ENCODE measurements around the gene GAB1.
A peak's percentile ranks its signal among the peaks of the same experiment; 100 is the strongest.

The GAB1 gene

DNA sequence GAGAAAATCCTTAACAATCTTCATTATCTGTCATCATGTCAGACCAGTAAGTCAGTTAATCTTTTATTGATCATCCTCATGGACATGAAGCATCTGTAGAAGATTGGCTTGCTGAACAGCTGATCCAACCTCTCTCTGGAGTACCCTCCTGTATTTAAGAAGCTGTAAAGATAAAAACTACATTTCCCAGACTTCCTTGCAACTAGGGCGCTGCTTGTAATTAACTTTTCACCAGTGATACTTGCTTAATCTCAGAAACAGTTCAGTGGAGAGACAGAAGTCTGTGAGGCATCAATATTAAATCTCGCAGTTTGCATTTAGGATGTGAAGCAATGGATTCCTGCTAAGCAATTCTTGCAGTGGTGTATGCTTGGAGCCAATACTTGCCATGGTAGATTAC lies 140.8 kb downstream of the GAB1 start:
- Mint-ChIP-seq H3K4me1 (ENCODE audit: low read depth) (peaks cover 3% of the 10 kb centered on the region), H3K27me3 (no peaks in the 10 kb centered on the region), H3K27ac (no peak overlapping the region), H3K36me3 (ENCODE audit: low read depth) (no peaks in the 10 kb centered on the region), H3K9me3 (no peaks in the 10 kb centered on the region), H3K4me3 (no peak overlapping the region)

DNA sequence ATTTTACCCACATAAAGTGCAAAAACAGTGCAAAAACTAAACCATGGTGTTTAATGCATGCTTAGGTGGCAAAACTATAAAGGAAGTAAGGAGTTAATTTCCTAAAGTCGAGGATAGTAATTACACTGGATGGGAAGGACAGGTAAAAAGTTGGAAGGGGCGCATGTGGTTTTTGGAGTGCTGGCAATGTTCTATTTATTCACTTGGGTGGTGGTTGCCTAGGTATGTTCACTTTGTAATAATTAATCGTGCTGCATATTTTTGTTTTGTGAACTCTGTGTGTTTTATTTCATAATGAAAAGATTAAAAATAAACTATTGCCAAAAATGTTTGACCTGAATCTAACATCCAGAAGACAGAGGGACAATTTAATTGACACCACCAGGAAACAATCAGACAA lies 144.7 kb downstream of the GAB1 start:
- peaks cover 4% of the 10 kb centered on the region for H3K27me3 Mint-ChIP-seq
- no peak overlapping the region for H3K27ac Mint-ChIP-seq
- H3K4me3 Mint-ChIP-seq = no peak overlapping the region
- H3K36me3 Mint-ChIP-seq (ENCODE audit: low read depth) = no peaks in the 10 kb centered on the region
- no peaks in the 10 kb centered on the region for H3K9me3 Mint-ChIP-seq
- no peaks in the 10 kb centered on the region for H3K4me1 Mint-ChIP-seq (ENCODE audit: low read depth)

DNA sequence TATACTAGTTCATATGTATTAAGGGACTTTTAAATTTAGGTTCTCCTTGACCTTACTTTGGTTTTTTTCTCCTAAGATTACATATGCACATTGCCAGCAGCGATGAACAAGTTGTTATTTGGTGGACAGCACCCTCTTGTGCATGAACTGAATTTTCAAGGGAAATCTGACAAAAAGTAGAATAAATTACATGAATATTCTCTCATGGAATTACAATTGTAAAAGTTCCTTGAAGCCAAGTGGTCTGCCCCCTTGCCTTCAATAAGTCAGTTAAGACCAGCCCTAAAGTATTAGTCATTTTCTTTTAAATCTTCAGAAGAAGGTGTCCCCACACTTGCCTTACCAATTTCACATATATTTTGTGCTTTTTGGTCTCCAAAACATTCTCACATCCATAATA lies 146.2 kb downstream of the GAB1 start:
- Mint-ChIP-seq H3K27me3 (peaks cover 4% of the 10 kb centered on the region), H3K4me3 (no peak overlapping the region), H3K9me3 (no peaks in the 10 kb centered on the region), H3K4me1 (ENCODE audit: low read depth) (no peaks in the 10 kb centered on the region), H3K36me3 (ENCODE audit: low read depth) (no peaks in the 10 kb centered on the region), H3K27ac (no peak overlapping the region)

DNA sequence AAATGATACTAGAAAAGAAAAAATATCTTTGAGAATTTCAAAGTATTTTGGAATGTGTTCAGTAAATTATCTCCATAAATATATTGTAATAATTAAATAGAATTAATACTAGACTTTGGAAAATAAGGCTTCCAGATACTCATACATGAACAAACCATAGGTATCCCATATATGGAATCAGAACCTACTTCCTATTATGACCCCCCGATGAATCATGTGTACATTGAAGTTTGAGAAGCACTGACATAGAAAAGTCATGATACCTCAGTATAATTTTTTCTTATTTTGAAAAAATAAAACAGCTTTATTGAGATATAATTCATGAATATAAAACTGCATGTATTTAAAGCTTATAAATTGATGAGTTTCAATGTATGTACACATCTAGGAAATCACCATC lies 149.6 kb downstream of the GAB1 start:
- Mint-ChIP-seq H3K9me3 (no peaks in the 10 kb centered on the region), H3K27ac (no peak overlapping the region), H3K27me3 (peaks cover 10% of the 10 kb centered on the region), H3K36me3 (ENCODE audit: low read depth) (no peaks in the 10 kb centered on the region), H3K4me1 (ENCODE audit: low read depth) (no peaks in the 10 kb centered on the region), H3K4me3 (no peak overlapping the region)

DNA sequence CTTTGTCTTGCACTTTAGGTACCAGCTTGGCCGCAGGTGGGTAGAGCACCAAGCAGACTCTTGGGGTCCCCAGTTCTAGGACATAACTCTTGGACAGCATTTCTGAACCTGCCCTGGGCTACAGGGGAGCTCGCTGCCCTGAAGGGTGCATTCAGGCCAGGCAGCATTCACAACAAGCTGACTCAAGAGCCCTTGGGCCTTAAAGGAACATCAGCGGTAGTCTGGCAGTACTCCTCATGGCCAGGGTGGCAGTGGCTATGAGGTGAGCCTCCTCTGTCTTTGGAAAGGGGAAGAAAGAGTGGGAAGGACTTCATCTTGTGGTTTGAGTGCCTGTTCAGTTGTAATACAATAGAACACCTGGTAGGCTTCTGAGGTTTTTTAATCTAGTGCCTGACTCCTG lies 152.0 kb downstream of the GAB1 start:
- Mint-ChIP-seq H3K27ac (no peak overlapping the region), H3K27me3 (peaks cover 10% of the 10 kb centered on the region)

DNA sequence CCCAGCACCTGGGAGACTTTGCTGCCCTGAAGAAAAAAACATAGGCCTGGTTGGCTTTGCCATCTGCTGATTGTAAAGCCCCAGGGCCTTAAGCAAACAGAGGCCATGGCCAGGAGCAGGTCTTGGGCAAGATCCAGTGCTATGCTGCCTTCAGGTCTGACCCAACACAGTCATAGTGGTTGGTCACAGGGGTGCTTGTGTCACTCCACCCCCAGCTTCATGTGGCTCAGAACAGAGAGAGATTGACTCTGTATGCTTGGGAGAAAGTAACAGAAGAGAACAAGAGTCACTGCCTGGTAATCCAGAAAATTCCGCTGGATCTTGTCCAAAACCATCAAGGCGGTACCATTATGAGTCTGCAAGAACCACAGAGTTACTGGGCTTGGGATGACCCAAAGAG lies 152.4 kb downstream of the GAB1 start:
- Mint-ChIP-seq H3K4me1 (ENCODE audit: low read depth) (no peaks in the 10 kb centered on the region), H3K9me3 (no peaks in the 10 kb centered on the region), H3K27ac (no peak overlapping the region), H3K36me3 (ENCODE audit: low read depth) (no peaks in the 10 kb centered on the region), H3K27me3 (peaks cover 10% of the 10 kb centered on the region), H3K4me3 (no peak overlapping the region)

More for the DNA sequence above, 152.0 kb downstream of the GAB1 start:
- no peaks in the 10 kb centered on the region for H3K4me1 Mint-ChIP-seq (ENCODE audit: low read depth)
- no peaks in the 10 kb centered on the region for H3K9me3 Mint-ChIP-seq
- no peak overlapping the region for H3K4me3 Mint-ChIP-seq
- no peaks in the 10 kb centered on the region for H3K36me3 Mint-ChIP-seq (ENCODE audit: low read depth)

DNA sequence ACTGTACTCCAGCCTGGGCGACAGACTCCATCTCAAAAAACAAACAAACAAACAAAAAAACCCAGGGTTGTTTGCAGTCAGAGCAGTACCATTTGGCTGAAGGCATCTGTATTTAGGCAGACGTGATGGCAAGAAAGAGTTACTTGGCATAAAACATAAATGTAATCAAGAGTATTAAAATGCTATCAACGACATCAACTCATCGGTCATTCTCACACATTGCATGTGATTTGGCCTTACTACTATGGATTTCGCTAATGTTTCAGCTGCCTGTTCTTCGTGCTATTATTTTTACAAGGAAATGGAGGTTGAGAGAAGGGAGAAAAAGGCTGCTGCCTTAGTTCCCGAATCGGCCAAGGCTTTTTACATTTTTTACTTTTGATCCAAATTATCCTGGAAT lies 161.3 kb downstream of the GAB1 start:
- Mint-ChIP-seq H3K9me3 (no peaks in the 10 kb centered on the region), H3K27me3 (no peaks in the 10 kb centered on the region), H3K27ac (no peak overlapping the region), H3K4me3 (no peak overlapping the region), H3K4me1 (ENCODE audit: low read depth) (no peaks in the 10 kb centered on the region), H3K36me3 (ENCODE audit: low read depth) (no peaks in the 10 kb centered on the region)

DNA sequence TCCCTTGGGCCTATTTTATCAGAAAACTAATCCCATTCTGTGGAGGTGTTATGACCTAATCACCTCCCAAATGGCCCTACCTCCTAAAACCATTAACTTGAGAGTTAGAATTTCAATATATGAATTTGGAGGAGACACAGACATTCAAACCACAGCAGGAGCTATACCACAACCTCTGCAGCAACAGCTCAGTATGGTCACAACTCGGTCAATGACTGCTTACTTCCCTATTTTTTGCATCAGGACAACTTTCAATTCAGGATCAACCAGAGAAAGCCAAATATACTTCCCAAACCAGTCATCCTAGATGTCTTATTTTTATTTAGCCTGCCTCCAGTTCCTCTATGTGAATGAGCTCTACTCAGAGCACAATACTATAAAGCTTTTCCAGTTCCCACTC lies 165.6 kb downstream of the GAB1 start:
- Mint-ChIP-seq H3K4me3 (no peak overlapping the region), H3K9me3 (no peaks in the 10 kb centered on the region), H3K36me3 (ENCODE audit: low read depth) (no peaks in the 10 kb centered on the region), H3K4me1 (ENCODE audit: low read depth) (no peaks in the 10 kb centered on the region), H3K27me3 (no peaks in the 10 kb centered on the region), H3K27ac (no peak overlapping the region)

DNA sequence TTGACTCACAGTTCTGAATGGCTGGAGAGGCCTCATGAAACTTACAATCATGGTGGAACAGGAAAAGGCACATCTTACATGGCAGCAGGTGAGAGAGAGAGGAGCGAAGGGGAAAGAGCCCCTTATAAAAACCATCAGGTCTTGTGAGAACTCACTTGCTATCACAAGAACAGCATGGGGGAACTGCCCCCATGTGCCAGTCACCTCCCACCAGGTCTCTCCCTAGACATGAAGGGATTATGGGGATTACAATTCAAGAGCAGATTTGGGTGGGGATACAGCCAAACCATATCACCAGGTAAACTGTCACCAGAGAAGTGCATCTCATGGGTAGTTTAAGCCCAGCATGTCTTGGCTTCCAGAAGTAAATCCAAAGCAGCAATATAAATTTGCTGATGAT lies 169.4 kb downstream of the GAB1 start:
- Mint-ChIP-seq H3K9me3 (no peaks in the 10 kb centered on the region), H3K4me3 (no peak overlapping the region), H3K27ac (no peak overlapping the region), H3K27me3 (no peaks in the 10 kb centered on the region), H3K4me1 (ENCODE audit: low read depth) (no peaks in the 10 kb centered on the region), H3K36me3 (ENCODE audit: low read depth) (no peaks in the 10 kb centered on the region)

DNA sequence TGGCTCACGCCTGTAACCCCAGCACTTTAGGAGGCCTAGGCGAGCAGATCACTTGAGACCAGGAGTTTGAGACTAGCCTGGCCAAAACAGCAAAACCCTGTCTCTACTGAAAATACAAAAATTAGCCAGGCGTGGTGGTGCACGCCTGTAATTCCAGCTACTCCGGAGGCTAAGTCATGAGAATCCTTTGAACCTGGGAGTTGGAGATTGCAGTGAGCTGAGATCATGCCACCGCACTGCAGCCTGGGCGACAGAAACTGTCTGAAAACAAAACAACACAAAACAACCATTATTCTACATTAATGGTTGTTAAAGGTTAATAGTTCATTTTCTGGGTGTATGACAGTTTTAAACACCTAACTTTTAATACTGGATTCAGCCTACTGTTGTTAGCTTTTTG lies 175.2 kb downstream of the GAB1 start:
- Mint-ChIP-seq H3K4me1 (ENCODE audit: low read depth) (peaks cover 26% of the 10 kb centered on the region), H3K9me3 (no peaks in the 10 kb centered on the region), H3K27ac (no peak overlapping the region), H3K4me3 (no peak overlapping the region), H3K27me3 (no peaks in the 10 kb centered on the region), H3K36me3 (ENCODE audit: low read depth) (peaks cover 15% of the 10 kb centered on the region)

DNA sequence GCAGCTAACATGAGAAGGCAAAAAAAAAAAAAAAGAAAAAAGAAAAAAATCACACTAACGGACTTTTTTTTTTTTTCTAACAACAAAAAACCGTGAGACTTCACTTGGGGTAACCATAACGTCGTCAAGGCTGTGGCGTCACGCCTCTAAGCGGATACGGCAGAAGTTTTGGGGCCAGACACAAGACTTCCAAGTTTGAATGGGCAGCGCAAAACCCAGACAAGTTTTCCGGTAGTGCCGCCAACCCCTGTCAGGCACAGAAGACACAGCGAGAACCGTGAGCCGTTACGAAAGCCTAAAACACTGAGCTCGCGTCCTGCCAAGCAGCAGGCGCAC lies 176.3 kb downstream of the GAB1 start:
- Mint-ChIP-seq H3K4me1 (ENCODE audit: low read depth) (peaks cover 37% of the 10 kb centered on the region), H3K9me3 (no peaks in the 10 kb centered on the region), H3K36me3 (ENCODE audit: low read depth) (peaks cover 26% of the 10 kb centered on the region), H3K27ac (peak overlapping the region; percentile 96), H3K27me3 (no peaks in the 10 kb centered on the region), H3K4me3 (peak overlapping the region; percentile 97)

DNA sequence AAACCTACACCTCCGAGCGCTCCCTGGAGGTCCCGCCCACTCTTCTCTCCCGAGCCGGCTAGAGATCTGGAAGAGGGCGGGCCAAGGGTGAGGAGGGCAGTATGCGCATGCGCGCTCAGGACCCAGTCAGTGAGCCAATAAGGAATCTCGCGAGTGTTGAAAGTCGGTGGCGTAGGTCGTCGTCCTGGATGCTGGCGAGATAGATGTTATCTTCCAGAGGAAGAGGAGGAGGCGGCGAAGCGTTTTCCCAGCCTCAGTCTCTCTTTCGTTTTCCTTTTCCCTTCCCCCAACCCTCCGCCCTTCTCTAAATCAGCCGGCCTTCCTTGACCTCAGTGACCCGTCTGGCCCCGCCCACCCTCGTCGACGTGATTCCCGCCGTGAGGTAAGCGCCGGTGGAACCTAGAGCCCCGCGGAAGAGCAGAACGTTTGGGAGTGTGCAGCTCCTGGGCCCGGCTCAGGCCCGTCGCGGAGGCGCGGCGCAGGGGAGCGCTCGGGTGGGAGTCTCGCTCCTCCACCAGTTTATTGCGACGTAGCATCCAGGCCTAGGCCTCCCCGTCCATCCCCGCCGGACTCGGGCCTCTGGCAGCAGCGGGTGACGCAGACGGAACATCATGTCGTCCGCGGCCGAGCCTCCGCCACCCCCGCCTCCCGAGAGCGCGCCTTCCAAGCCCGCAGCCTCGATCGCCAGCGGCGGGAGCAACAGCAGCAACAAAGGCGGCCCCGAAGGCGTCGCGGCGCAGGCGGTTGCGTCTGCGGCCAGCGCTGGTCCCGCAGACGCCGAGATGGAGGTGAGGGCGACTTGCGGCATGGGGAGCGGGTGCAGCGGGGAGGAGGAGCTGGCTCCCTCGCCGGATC lies 176.9 kb downstream of the GAB1 start, which contains the start of gene SMARCA5:
SMARCA5 (plus strand) TSS at position 389 of the 855 bp plus-strand sequence; CDS start at position 612, 223 bp downstream.
- H3K36me3 Mint-ChIP-seq (ENCODE audit: low read depth) = peaks cover 29% of the 10 kb centered on the region
- peak within 1 kb of the TSS; percentile 96 for H3K27ac Mint-ChIP-seq
- no peaks in the 10 kb centered on the region for H3K27me3 Mint-ChIP-seq

DNA sequence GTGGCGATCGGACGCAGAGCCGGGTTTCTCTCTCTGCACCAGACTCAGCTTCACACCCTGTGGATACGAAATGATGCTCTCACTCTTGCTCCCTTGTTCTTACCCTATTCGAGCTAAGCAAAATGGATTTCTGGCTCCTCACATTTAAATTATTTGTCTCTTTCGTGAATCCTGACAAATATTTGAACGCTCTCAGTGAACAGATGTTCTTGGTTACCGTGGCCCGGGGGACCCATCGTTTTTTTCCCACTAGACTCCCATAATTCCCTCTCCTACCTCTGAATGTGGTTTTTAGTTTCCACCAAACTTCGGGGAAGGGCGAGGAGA lies 177.5 kb downstream of the GAB1 start:
- peaks cover 46% of the 10 kb centered on the region for H3K4me1 Mint-ChIP-seq (ENCODE audit: low read depth)
- H3K27ac Mint-ChIP-seq = peak overlapping the region; percentile 96
- peak overlapping the region; percentile 97 for H3K4me3 Mint-ChIP-seq
- no peaks in the 10 kb centered on the region for H3K9me3 Mint-ChIP-seq
- peaks cover 35% of the 10 kb centered on the region for H3K36me3 Mint-ChIP-seq (ENCODE audit: low read depth)
- no peaks in the 10 kb centered on the region for H3K27me3 Mint-ChIP-seq

More for the DNA sequence above, 176.9 kb downstream of the GAB1 start, which contains the start of gene SMARCA5:
- Mint-ChIP-seq H3K9me3 (no peaks in the 10 kb centered on the region), H3K4me1 (ENCODE audit: low read depth) (peaks cover 41% of the 10 kb centered on the region), H3K4me3 (peak within 1 kb of the TSS; percentile 97)

DNA sequence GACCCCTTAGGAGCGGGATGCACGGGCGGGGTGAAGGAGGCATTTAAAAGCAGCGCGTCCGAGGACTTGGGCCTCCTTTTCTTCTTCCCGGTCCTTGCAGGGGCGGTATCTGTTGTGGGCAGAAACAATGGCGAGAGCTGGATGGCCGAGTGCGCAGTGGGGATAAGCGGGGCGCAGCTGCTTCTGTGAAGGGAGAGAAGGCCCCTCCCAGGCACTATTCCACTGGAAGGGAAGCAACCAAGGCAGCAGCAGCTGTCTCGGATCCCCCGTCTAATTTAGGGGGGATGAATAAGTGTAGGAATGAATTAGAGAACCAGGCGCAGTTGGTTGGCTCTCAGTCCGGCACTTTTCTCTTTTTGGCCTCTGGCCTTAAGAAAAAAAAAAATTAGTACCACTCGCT lies 177.8 kb downstream of the GAB1 start:
- H3K4me1 Mint-ChIP-seq (ENCODE audit: low read depth) = peaks cover 50% of the 10 kb centered on the region
- no peaks in the 10 kb centered on the region for H3K9me3 Mint-ChIP-seq
- peaks cover 38% of the 10 kb centered on the region for H3K36me3 Mint-ChIP-seq (ENCODE audit: low read depth)
- peak overlapping the region; percentile 96 for H3K27ac Mint-ChIP-seq
- no peaks in the 10 kb centered on the region for H3K27me3 Mint-ChIP-seq
- H3K4me3 Mint-ChIP-seq = peak overlapping the region; percentile 97

DNA sequence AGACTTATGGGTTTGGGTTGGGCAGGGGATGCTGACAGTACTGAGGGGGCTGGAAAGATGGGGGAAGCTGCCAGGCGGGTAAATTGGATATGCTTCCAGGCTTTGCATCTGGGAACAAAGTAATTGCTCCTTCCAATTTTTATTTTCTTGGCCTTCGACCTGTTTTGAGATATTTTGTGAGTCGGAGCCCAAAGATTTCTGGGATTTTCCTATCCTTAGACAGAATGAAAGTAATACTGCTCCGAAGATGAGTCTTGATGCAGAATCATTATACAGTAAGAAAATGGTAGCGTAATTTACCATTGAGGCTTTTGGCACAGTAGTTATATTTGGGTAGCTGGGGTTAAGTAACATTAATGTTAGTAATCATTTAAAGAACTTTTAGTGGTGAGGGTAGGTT lies 178.2 kb downstream of the GAB1 start:
- Mint-ChIP-seq H3K9me3 (no peaks in the 10 kb centered on the region), H3K4me3 (peak overlapping the region; percentile 97), H3K27me3 (no peaks in the 10 kb centered on the region), H3K27ac (peak overlapping the region; percentile 96), H3K36me3 (ENCODE audit: low read depth) (peaks cover 42% of the 10 kb centered on the region), H3K4me1 (ENCODE audit: low read depth) (peaks cover 54% of the 10 kb centered on the region)

DNA sequence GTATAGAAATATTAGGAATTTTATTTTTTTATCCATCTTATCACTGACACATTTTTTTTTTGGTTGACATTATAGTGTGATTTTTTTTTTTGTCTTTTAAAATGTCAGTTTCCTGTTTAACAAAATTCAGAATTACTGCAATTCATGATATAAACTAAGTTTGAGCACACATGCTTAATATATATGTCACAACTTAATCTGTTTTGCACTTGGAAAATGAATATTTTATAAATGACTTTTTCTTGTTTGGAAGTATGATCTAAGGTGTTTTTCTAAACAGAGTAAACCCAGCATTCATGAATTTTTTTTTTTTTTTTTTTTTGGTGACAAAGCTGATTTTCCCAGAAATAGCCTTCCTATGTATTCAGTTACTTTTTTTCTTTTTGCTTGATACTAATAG lies 179.2 kb downstream of the GAB1 start:
- Mint-ChIP-seq H3K36me3 (ENCODE audit: low read depth) (peaks cover 51% of the 10 kb centered on the region), H3K9me3 (no peaks in the 10 kb centered on the region)

More for the DNA sequence above, 179.2 kb downstream of the GAB1 start:
- peak overlapping the region; percentile 97 for H3K4me3 Mint-ChIP-seq
- H3K27me3 Mint-ChIP-seq = no peaks in the 10 kb centered on the region
- H3K27ac Mint-ChIP-seq = peak overlapping the region; percentile 85
- H3K4me1 Mint-ChIP-seq (ENCODE audit: low read depth) = peaks cover 60% of the 10 kb centered on the region
